HG03039 (cell line): Measurements from ENCODE around the gene RASA3.
"Not testable (repeated sequence)": the region's sequence is repeated elsewhere in the genome, so short reads cannot be mapped to it uniquely, and the experiment has no call there.

Source experiments
- ATAC-seq: cut with Tn5 transposase; IDR thresholded peaks from one replicate; pipeline ENCODE4 v1.9.1; 2021; ENCODE audit warnings: mild to moderate bottlenecking, moderate library complexity; ENCODE audit not compliant: unreplicated experiment

RASA3 gene

DNA sequence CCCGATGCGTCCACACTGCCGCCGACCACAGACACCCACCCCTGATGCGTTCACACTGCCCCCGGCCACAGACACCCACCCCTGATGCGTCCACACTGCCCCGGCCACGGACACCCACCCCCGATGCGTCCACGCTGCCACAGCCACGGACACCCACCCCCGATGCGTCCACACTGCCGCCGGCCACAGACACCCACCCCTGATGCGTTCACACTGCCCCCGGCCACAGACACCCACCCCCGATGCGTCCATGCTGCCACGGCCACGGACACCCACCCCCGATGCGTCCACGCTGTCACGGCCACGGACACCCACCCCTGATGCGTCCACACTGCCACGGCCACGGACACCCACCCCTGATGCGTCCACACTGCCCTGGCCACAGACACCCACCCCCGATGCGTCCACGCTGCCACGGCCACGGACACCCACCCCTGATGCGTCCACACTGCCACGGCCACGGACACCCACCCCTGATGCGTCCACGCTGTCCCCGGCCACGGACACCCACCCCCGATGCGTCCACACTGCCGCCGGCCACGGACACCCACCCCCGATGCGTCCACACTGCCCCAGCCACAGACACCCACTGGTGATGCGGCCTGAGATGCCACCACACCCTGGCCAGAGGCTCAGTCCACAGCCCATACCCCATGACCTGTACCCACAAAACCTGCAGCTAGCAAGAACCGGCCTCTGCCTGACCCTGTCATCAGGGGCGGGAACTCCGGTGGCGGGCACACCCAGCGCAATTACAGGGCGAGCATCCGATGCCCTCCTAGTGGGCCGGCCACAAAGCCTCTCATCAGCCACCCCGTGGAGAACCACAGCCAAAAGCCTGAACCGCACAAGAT lies 28.4 kb downstream of the RASA3 start:
- no peak for ATAC-seq

GRCh38 chr13:114103289-114103621 lies 29.2 kb downstream of the RASA3 start:
- not testable (repeated sequence) for ATAC-seq

DNA sequence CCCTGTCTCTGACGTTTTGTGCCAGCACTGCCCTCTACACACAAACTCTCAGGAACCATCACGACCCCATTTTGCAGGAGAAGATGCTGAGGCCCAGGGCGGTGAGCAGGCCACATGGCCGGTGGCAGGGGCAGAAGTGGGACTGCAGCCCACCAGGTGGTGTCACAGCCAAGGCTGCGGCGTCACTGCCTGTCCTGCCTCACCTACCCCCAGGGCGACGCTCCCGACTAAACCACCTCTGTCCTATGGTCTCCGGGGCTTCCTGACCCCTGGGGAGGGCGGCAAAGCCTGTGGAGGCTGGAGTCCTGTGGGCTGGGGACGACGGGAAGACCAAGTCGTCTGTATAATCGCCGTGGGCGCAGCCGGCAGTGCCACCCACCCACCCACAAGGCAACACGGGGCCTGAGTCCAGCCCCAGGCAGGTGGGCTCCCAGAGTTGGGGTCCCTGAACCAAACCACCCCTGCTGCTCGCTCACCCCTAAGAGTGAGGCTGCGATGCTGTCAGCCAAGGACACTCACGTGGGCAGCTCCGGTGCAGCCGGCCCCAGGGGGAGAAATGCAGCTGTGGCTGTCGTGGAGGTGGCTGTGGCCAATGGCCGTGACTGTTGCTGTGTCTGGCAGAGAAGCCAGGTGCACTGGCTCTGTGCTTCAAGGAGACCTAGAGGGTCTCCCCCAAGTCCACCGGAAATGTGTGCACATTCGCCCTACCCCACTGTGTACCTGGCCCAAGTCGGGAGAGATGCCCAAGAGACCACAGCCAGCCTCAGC lies 29.7 kb downstream of the RASA3 start:
- ATAC-seq, result no peak

DNA sequence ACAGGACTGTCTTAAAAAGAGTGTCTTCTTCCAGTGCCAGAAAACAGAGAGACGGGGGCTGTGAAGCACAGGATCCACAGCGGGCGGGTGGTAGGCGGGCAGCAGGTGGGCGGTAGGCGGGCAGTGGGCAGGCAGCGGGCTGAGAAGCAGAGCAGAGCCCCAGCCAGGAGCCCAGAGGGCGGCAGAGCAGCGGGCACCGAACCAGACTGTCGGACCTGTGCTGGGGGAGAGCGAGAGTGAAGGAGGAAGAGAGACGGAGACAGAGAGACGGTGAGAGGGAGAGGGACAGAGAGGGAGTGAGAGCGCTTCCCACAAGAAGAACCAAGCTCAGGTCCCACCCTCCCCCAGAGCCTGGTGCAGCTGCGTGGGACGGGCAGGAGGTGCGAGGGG lies 30.3 kb downstream of the RASA3 start:
- no peak for ATAC-seq

- no peak for ATAC-seq
Measured at GRCh38 chr13:114101358-114102130, 30.9 kb downstream of the RASA3 start.

GRCh38 chr13:114100446-114101357 lies 31.7 kb downstream of the RASA3 start:
- no peak for ATAC-seq

- ATAC-seq, result no peak
Measured at GRCh38 chr13:114099918-114100445, 32.4 kb downstream of the RASA3 start.

DNA sequence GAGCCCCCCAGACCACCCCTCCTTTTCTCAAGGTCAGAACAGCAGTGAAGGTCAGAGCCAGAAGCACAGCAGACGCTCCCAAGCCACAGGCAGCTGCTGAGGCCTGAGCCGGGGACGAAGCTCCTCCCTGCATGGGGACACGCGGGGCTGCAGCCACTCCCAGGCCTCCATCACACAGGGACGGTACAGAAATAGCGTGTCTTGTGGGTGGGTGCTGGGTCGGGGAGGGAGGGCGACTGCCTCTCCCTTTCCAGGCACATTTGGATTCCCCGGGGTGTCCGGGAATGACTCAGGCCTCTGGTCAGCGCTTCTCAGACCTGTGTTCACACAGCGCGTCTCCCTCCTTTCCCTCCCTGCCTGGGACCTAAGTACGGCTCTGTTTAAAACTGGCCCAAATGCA lies 33.2 kb downstream of the RASA3 start:
- no peak for ATAC-seq

GRCh38 chr13:114098689-114099056 lies 33.8 kb downstream of the RASA3 start:
- ATAC-seq, result not testable (repeated sequence)

DNA sequence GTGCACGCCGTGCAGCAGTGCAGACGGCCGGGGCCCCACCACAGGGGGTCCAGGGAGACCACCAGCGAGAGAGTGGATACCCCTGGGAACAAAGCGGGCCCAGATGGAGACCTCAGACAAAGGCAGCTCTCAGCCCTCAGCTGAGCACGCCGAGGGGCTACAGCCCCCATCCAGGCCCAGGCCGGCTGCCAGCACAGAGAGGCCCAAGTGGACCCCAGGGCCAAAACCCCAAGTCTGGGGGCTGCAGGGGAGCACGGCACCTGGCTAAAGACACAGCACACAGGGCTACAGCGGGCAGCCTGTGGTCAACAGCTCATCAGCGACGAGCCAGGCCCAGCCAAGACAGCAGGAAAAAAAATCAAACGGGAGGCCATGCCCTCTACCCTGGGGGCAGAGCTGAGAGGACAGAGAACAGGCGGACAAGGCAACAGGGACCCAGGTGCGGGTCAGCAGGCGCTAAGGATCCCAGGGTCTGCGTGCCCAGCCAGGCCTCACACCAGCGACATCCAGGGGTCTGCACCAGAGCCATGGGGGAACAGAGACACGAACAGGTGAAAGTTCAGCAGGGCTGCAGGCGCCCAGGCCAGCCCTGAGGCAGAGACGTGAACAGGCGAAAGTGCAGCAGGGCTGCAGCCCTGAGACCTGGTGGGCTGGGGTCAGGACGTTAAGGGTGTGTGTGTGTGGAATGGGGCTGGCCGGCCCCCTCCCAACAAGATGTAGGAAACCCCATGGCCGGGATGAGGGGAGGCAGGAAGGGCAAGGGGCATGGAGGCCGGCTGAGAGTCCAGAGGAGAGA lies 34.3 kb downstream of the RASA3 start:
- ATAC-seq, result no peak

GRCh38 chr13:114097212-114097892 lies 35.1 kb downstream of the RASA3 start:
- ATAC-seq, result no peak

DNA sequence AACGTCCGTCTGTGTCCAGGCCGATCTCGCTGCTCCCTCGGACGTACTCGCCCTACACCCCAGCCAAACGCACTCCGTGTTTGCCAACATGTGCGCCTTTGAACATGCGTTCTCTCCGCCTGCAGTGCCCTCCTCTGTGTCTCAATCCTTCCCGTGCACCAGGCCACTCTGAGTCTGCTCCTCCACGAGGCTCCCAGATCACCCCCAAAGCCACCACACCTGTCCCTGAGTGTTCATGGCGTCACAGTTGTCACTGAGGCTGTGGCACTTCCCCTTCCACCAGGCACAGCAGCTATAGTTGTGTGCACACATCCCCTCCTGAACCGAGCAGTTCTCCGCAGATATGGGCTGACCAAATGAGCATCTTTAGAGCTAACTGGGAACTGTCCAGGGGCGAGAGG lies 35.6 kb downstream of the RASA3 start:
- no peak for ATAC-seq

- no peak for ATAC-seq
Measured at GRCh38 chr13:114096031-114096485, 36.4 kb downstream of the RASA3 start.

DNA sequence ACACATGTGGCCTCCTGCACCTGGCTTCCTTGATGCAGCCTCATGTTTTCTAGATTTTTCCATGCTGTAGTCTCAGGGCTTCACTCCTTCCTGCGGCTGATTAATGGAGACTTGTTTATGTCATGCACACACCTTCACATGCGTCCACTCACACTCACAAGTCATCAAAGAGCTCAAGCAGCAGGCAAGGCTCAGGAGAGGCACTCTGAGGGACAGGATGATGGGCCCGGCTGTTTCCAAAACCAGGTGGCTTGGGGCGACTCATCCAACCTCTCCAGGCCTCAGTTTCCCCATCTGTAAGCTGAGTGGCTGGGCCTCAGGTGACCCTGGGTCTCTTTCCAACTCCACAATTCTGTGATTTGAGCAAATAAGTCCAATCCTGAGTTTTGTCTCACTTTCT lies 36.9 kb downstream of the RASA3 start:
- no peak for ATAC-seq

DNA sequence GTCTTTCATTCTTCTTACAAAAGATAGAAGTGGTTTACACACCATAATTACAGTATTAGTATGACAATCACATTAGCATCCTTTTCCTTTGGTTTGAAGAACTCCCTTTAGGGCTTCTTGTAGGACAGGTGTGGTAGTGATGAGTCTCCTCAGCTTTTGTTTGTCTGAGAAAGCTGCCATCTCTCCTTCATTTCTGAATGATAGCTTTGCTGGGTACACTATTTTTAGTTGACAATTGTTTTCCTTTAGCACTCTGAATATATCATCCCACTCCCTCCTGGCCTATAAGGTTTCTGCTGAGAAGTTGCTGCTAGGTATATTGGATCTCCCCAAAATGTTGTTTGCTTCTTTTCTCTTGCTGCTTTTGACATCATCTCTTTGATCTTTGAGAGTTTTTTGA lies 39.3 kb downstream of the RASA3 start:
- ATAC-seq, result no peak

DNA sequence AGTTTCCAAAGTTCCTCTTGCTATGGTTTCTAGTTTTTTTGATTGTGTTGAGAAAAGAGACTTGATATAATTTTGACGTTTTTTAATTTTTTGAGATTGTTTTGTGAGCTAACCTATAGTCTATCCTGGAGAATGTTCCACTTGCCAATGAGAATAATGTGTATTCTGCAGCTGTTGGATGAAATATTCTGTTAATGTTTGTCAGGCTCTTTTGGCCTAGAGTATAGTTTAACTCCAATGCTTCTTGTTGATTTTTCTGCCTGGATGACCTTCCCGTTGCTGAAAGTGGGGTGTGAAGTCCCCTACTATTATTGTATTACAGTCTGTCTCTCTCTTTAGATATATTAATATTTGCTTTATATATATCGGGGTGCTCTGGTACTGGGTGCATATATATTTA lies 40.0 kb downstream of the RASA3 start:
- no peak for ATAC-seq

GRCh38 chr13:114090476-114090875 lies 41.9 kb downstream of the RASA3 start:
- ATAC-seq, result no peak

DNA sequence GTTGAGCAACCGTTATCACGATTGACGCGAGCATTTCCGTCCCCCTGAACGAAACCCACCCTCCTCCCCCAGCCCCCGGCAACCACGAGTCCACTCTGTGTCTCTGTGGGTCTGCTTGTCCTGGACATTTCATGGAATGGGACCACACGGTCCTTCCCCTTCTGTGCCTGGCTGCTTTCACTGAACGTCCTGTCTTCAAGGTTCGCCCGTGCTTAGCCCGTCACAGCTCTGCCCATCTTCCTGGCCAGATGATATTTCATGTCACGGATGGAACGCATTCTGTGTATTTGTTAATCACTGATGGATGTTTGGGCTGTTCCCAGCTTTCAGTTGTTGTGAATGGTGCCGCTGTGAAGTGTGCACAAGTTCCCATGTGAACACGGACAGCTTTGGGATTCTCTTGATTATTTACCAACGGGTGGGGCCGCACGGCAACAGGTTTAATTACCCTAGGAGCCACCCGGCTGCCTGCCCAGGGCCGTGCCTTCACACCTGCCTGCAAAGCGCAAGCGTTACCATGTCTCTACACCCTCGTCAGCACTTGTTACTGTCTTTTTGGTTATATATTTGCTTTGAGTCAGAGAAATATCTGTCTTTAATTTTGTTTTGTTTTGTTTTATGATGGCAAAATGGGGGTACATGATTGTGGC lies 42.5 kb downstream of the RASA3 start:
- ATAC-seq, result no peak
